ENCODE results near the gene SET. TPM values are rescaled to one million over a fixed set of nuclear protein-coding genes. Genes with fewer than 3 reads are reported as not detected.
A peak's percentile ranks its signal among the peaks of the same experiment; 100 is the strongest.
"Not testable (repeated sequence)": the region's sequence is repeated elsewhere in the genome, so short reads cannot be mapped to it uniquely, and the experiment has no call there.

Gene SET
- total and polyA plus RNA-seq, 2 of the 8 experiments (the other 6 are each of a cell fraction or from before 2014, with no cell fraction given) = 466 to 1,345 TPM

DNA sequence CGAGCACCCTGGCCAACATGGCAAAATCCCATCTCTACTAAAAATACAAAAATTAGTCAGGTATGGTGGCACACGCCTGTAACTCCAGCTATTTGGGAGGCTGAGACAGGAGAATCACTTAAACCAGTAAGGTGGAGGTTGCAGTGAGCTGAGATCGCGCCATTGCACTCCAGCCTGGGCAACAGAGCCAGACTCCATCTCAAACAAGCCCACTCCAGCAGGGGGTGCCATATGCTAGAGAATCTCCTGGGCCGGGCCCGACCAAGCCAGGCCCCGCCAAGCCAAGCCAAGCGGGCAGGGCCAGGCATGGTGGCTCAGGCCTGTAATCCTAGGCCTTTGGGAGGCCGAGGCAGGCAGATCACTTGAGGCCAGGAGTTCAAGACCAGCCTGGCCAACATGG lies 40.8 kb upstream of the SET start:
- not testable (repeated sequence) for H3K4me3 ChIP-seq (ENCODE audit: extremely low read depth in 1 of 4, insufficient read depth in 2 of 4, low read depth in 3 of 4, low read length in 4 of 4); H3K18ac ChIP-seq (ENCODE audit: extremely low read depth, low read length); H3K9me3 ChIP-seq (ENCODE audit: insufficient read depth in 2 of 2, low read depth in 1 of 2, low read length in 1 of 2); H3K36me3 ChIP-seq (ENCODE audit: control insufficient read depth in 2 of 4, insufficient read depth in 4 of 4, low read length in 3 of 4); H3K4ac ChIP-seq (replicated peaks; ENCODE audit: insufficient read length, low read depth, low read length); H2BK20ac ChIP-seq (ENCODE audit: low read length); H3K4me1 ChIP-seq (replicated peaks in 1 of 4; ENCODE audit: control insufficient read depth in 3 of 4, insufficient read depth in 4 of 4, low read length in 3 of 4); H3K4me2 ChIP-seq (ENCODE audit: insufficient read depth in 1 of 2, low read depth in 2 of 2, low read length in 2 of 2); H2BK15ac ChIP-seq (ENCODE audit: low read length); H2AFZ ChIP-seq (ENCODE audit: low read length); H4K20me1 ChIP-seq (replicated peaks in 1 of 2; ENCODE audit: control insufficient read depth in 1 of 2, insufficient read depth in 2 of 2, low read length in 2 of 2); H2BK12ac ChIP-seq (ENCODE audit: low read depth, low read length); H2BK120ac ChIP-seq (replicated peaks; ENCODE audit: low read depth, low read length); H3K23ac ChIP-seq (ENCODE audit: insufficient read length); H3K56ac ChIP-seq (replicated peaks; ENCODE audit: insufficient read length, low read depth, low read length); H3K9ac ChIP-seq (replicated peaks in 1 of 4; ENCODE audit: extremely low read depth in 1 of 4, low read depth in 3 of 4, low read length in 3 of 4); H3K27me3 ChIP-seq (replicated peaks in 1 of 4; ENCODE audit: control insufficient read depth in 3 of 4, extremely low read depth in 1 of 4, insufficient read depth in 3 of 4, low read length in 3 of 4); H2AK5ac ChIP-seq (ENCODE audit: low read depth, low read length); H3K79me1 ChIP-seq (ENCODE audit: low read depth, low read length); H3K23me2 ChIP-seq (ENCODE audit: low read depth, low read length); H3K27ac ChIP-seq (ENCODE audit: low read depth, low read length); H4K5ac ChIP-seq (ENCODE audit: insufficient read length, low read depth, low read length); H4K8ac ChIP-seq (ENCODE audit: extremely low read depth, insufficient read depth, low read length); H4K91ac ChIP-seq (replicated peaks; ENCODE audit: insufficient read length, low read length); H2BK5ac ChIP-seq (ENCODE audit: low read depth, low read length); H3K14ac ChIP-seq (ENCODE audit: insufficient read length); H3K79me2 ChIP-seq (ENCODE audit: control insufficient read depth in 1 of 2, insufficient read depth in 2 of 2, low read length in 2 of 2); FAIRE-seq
- peak in 1 of 2 experiments; percentile 70 for DNase-seq (ENCODE audit: low read depth in 1 of 2, low spot score in 2 of 2)
- ChIA-PET CTCF (ENCODE audit: partially characterized antibody) (interaction anchor here (0.9 to 5.7 kb wide), 8 partner anchors 13 to 85 kb away, joined by 3 to 37 read pairs (median 4); no protein-coding TSS in a partner anchor), POLR2A (ENCODE audit: partially characterized antibody) (interaction anchor here (0.9 to 2.6 kb wide), 4 partner anchors 13 to 48 kb away, joined by 3 to 23 read pairs (median 8); partner anchors contain the start of gene SET)
- WGBS, 2 experiments (ENCODE audit: extremely low coverage in 1 of 2, insufficient coverage in 1 of 2, insufficient read length in 1 of 2, insufficient replicate concordance in 2 of 2, low coverage in 1 of 2, low lambda C conversion rate in 2 of 2, missing lambda C conversion rate in 1 of 2) = 92% methylated on average over 9 of the region's 9 CpGs; no CpG with 5 or more reads in 1 of the 2 experiments
- TF ChIP-seq CTCF (IDR thresholded peaks at IDR 0.05; ENCODE audit: control extremely low read depth in 1 of 3, insufficient read depth in 1 of 3, low read depth in 1 of 3, low read length in 3 of 3) (peak; percentile 22 to 43 (median 42); a peak in 3 of 4 replicates), KDM1A (IDR thresholded peaks at IDR 0.05; ENCODE audit: borderline replicate concordance, low read length) (peak; percentile 69; the same call in 1 of the 2 replicates), RAD21 (IDR thresholded peaks at IDR 0.05 in 1 of 2, conservative IDR thresholded peaks at IDR 0.05 in 1 of 2; ENCODE audit: low read depth in 2 of 2, low read length in 2 of 2) (peak; percentile 61 to 72)

Data from H1 (cell line).